Nephron progenitor cell (in vitro differentiated cells): ENCODE measurements around the gene TMPRSS9.

Experiments used
- DNase-seq: peaks from one replicate; pipeline ENCODE4 v3.0.0; 2021
- H3K27ac Mint-ChIP-seq: 2 replicates; pipeline ENCODE4 v1.8.0; 2021; ENCODE audit warnings: mild to moderate bottlenecking, moderate library complexity, mixed read lengths
- H3K27me3 Mint-ChIP-seq: 2 replicates; pipeline ENCODE4 v1.8.0; 2021; ENCODE audit warnings: mild to moderate bottlenecking, low read depth, mixed read lengths; ENCODE audit not compliant: poor library complexity
- H3K36me3 Mint-ChIP-seq: 2 replicates; pipeline ENCODE4 v1.8.0; 2021; ENCODE audit warnings: low read depth, mixed read lengths
- H3K4me1 Mint-ChIP-seq: 2 replicates; pipeline ENCODE4 v1.8.0; 2021; ENCODE audit warnings: mixed read lengths
- H3K4me3 Mint-ChIP-seq: 2 replicates; pipeline ENCODE4 v1.8.0; 2021; ENCODE audit warnings: mild to moderate bottlenecking, moderate library complexity, mixed read lengths
- H3K9me3 Mint-ChIP-seq: 2 replicates; pipeline ENCODE4 v1.8.0; 2021; ENCODE audit warnings: mild to moderate bottlenecking, moderate library complexity, mixed read lengths
- TF ChIP-seq, protein P1 (sequence below): fragments of 200-600 bp; sonication (generic); IDR thresholded peaks from 2 replicates; pipeline ENCODE4 v1.5.0; 2021; ENCODE audit warnings: antibody characterized with exemption

Gene TMPRSS9

DNA sequence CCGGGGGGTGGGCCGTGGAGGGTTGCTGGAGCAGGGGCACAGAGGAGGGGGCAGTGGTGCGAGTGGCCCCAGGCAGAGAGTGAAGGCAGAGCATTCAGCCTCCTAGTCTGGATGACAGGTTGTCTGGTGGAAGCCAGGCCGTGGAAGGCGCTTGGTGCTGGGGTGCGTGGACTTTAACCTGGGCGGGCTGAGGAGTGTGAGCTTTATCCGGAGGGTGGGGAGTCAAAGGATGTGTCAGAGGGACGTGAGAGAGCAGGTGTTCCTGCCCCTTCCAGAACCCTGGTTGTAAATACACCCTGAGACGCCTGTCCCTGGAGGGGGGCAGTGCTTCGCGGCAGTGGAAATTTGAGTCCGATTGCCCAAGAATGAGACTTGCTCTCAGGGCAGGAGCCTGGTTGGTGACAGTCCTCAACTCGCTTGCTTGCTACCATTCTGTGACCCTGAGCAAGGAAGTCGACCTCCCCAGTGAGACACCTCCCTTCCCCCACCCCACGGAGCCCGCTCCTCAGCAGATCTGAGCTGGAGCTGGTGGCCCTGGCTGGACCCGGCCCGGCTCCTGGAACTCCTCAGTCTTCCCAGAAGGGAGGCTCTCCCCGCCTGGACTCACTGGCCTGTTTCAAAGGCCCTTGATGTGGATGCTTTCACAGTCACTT, 29.3 kb upstream of the TMPRSS9 start:
- peaks cover 73% of the 10 kb centered on the region for H3K4me1 Mint-ChIP-seq
- DNase-seq = peak; percentile 54
- no peaks in the 10 kb centered on the region for H3K9me3 Mint-ChIP-seq
- TF ChIP-seq, protein P1, sequence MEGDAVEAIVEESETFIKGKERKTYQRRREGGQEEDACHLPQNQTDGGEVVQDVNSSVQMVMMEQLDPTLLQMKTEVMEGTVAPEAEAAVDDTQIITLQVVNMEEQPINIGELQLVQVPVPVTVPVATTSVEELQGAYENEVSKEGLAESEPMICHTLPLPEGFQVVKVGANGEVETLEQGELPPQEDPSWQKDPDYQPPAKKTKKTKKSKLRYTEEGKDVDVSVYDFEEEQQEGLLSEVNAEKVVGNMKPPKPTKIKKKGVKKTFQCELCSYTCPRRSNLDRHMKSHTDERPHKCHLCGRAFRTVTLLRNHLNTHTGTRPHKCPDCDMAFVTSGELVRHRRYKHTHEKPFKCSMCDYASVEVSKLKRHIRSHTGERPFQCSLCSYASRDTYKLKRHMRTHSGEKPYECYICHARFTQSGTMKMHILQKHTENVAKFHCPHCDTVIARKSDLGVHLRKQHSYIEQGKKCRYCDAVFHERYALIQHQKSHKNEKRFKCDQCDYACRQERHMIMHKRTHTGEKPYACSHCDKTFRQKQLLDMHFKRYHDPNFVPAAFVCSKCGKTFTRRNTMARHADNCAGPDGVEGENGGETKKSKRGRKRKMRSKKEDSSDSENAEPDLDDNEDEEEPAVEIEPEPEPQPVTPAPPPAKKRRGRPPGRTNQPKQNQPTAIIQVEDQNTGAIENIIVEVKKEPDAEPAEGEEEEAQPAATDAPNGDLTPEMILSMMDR = no peak
- H3K27me3 Mint-ChIP-seq = no peaks in the 10 kb centered on the region
- peak overlapping the region; percentile 94 for H3K4me3 Mint-ChIP-seq
- peak overlapping the region; percentile 97 for H3K27ac Mint-ChIP-seq
- H3K36me3 Mint-ChIP-seq = peaks cover 10% of the 10 kb centered on the region

- Mint-ChIP-seq H3K27me3 (peaks cover under 1% of the 10 kb centered on the region), H3K9me3 (no peaks in the 10 kb centered on the region), H3K36me3 (peaks cover 9% of the 10 kb centered on the region), H3K27ac (peak overlapping the region; percentile 97), H3K4me1 (peaks cover 73% of the 10 kb centered on the region), H3K4me3 (peak overlapping the region; percentile 94)
- DNase-seq = no peak
- TF ChIP-seq, protein P1 = no peak
Observed at GRCh38 chr19:2331601-2332246, 28.3 kb upstream of the TMPRSS9 start.

DNA sequence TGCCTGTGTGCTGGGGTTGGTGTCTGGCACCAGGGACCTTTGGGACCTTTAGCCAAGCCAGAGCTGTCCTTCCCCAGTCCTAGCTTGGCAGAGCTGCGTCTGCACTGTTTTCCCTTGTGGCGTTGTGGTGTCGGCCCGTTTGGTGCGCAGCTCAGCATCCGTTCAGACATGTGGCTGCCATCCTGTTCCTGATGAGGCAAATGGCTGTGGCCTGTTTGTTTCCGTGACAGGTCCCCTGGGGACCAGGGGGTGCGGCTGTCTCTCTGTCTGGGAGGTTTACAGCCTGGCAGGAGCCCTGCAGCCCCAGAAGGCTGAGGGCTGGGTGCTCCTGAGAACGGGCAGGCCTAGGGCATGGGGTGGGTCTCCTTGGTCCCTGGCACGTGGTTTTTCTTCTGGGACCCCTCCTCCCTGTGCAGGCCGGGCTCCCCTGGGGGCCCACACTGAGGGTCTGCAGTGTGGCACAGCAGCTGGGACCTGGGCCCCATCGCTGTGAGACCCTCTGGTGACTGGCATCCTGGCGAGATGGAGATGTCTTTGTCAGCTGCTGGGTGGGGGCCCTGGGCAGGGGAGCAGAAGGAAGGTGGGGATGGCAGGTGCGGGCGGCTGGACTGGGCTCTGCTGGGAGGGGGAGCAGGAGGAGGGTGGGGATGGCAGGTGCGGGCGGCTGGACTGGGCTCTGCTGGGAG, 27.6 kb upstream of the TMPRSS9 start:
- no peak for DNase-seq
- Mint-ChIP-seq H3K36me3 (peaks cover 9% of the 10 kb centered on the region), H3K4me3 (peak overlapping the region; percentile 18), H3K4me1 (peaks cover 73% of the 10 kb centered on the region), H3K9me3 (no peaks in the 10 kb centered on the region), H3K27ac (no peak overlapping the region), H3K27me3 (peaks cover 2% of the 10 kb centered on the region)
- TF ChIP-seq, protein P1 = no peak

- peaks cover 9% of the 10 kb centered on the region for H3K36me3 Mint-ChIP-seq
- peak overlapping the region; percentile 75 for H3K27ac Mint-ChIP-seq
Observed at GRCh38 chr19:2333027-2333806, 26.8 kb upstream of the TMPRSS9 start.

GRCh38 chr19:2333807-2334211, 26.3 kb upstream of the TMPRSS9 start:
- TF ChIP-seq, protein P1 = no peak
- Mint-ChIP-seq H3K27ac (peak overlapping the region; percentile 75), H3K9me3 (no peaks in the 10 kb centered on the region), H3K4me1 (peaks cover 68% of the 10 kb centered on the region), H3K27me3 (peaks cover 2% of the 10 kb centered on the region), H3K36me3 (peaks cover 9% of the 10 kb centered on the region), H3K4me3 (peak overlapping the region; percentile 7)
- DNase-seq = no peak

More at GRCh38 chr19:2333027-2333806, 26.8 kb upstream of the TMPRSS9 start:
- peaks cover 71% of the 10 kb centered on the region for H3K4me1 Mint-ChIP-seq
- H3K27me3 Mint-ChIP-seq = peaks cover 2% of the 10 kb centered on the region
- TF ChIP-seq, protein P1 = no peak
- no peaks in the 10 kb centered on the region for H3K9me3 Mint-ChIP-seq
- peak overlapping the region; percentile 7 for H3K4me3 Mint-ChIP-seq
- no peak for DNase-seq
